ENCODE data around the gene GIMAP7.

Gene GIMAP7

GRCh38 chr7:150465414-150465813 lies 49.3 kb upstream of the GIMAP7 start:
- no peaks in the 10 kb centered on the region for H3K9me3 ChIP-seq (ENCODE audit: control insufficient read depth, insufficient read depth, low read depth, low read length)
- TF ChIP-seq ZNF121 (tag by site-specific recombination; IDR thresholded peaks at IDR 0.05) (no peak), ZNF18 (tag by site-specific recombination; IDR thresholded peaks at IDR 0.05) (no peak), TCF7L2 (IDR thresholded peaks at IDR 0.05; ENCODE audit: borderline replicate concordance, low read depth, low read length) (no peak), ZNF391 (tag by site-specific recombination; IDR thresholded peaks at IDR 0.05; ENCODE audit: borderline replicate concordance, low read depth) (no peak), ZNF26 (tag by site-specific recombination; IDR thresholded peaks at IDR 0.05) (no peak), ZNF10 (tag by site-specific recombination; IDR thresholded peaks at IDR 0.05) (no peak), ZNF223 (tag by site-specific recombination; IDR thresholded peaks at IDR 0.05) (no peak), SP2 (tag by site-specific recombination; IDR thresholded peaks at IDR 0.05) (no peak), ZNF639 (tag by site-specific recombination; IDR thresholded peaks at IDR 0.05) (no peak), ZNF596 (tag by site-specific recombination; IDR thresholded peaks at IDR 0.05) (no peak), ZNF660 (tag by site-specific recombination; IDR thresholded peaks at IDR 0.05) (no peak), ZNF133 (tag by site-specific recombination; IDR thresholded peaks at IDR 0.05) (no peak), ZNF341 (tag by site-specific recombination; IDR thresholded peaks at IDR 0.05; ENCODE audit: low read depth) (no peak), ZSCAN5A (tag by site-specific recombination; IDR thresholded peaks at IDR 0.05) (no peak), ZNF239 (tag by site-specific recombination; IDR thresholded peaks at IDR 0.05) (no peak)
- no peaks in the 10 kb centered on the region for H3K4me1 ChIP-seq (ENCODE audit: control insufficient read depth, insufficient read depth, low read length)
- POLR2A ChIA-PET = no interaction called here
- H3K4me3 ChIP-seq (ENCODE audit: low read depth, low read length) = no peak overlapping the region
- no peak overlapping the region for H3K27ac ChIP-seq (ENCODE audit: extremely low read depth, low read depth, low read length)
- CTCF ChIA-PET = interaction anchor here (1.2 kb wide), 1 partner anchor 17 kb away, joined by 4 read pairs; no protein-coding TSS in a partner anchor
- H3K36me3 ChIP-seq (ENCODE audit: control insufficient read depth in 2 of 2, insufficient read depth in 1 of 2, low read length in 2 of 2) = no peaks in the 10 kb centered on the region

GRCh38 chr7:150466477-150466876 lies 48.2 kb upstream of the GIMAP7 start:
- no peak for TF ChIP-seq FEZF1 (tag by site-specific recombination; IDR thresholded peaks at IDR 0.05)
- no peak for TF ChIP-seq ZNF677 (tag by site-specific recombination; IDR thresholded peaks at IDR 0.05)
- TF ChIP-seq ZNF10 (tag by site-specific recombination; IDR thresholded peaks at IDR 0.05) = no peak
- no peak for TF ChIP-seq ZNF140 (tag by site-specific recombination; IDR thresholded peaks at IDR 0.05)
- CTCF ChIA-PET = no interaction called here
- no peaks in the 10 kb centered on the region for H3K4me1 ChIP-seq (ENCODE audit: control insufficient read depth, insufficient read depth, low read length)
- no peak overlapping the region for H3K4me3 ChIP-seq (ENCODE audit: low read depth, low read length)
- POLR2A ChIA-PET = no interaction called here
- H3K27ac ChIP-seq (ENCODE audit: extremely low read depth, low read depth, low read length) = no peak overlapping the region
- H3K36me3 ChIP-seq (ENCODE audit: control insufficient read depth in 2 of 2, insufficient read depth in 1 of 2, low read length in 2 of 2) = no peaks in the 10 kb centered on the region
- no peaks in the 10 kb centered on the region for H3K9me3 ChIP-seq (ENCODE audit: control insufficient read depth, insufficient read depth, low read depth, low read length)
